Peyer's patch (tissue), 4 donors: ENCODE results near the gene HEATR9.
"Not testable (repeated sequence)": the region's sequence is repeated elsewhere in the genome, so short reads cannot be mapped to it uniquely, and the experiment has no call there.

Source experiments
- CTCF ChIP-seq, 6 experiments: fragments of 450-650 bp in 4 of 6; fragments of 200-600 bp in 2 of 6; sonication (generic) in 1 of 6; IDR thresholded peaks; one replicate each; pipeline ENCODE4 v1.5.1; 2017 to 2019; ENCODE audit warnings: antibody characterized with exemption in 6 of 6, mild to moderate bottlenecking in 3 of 6, moderate library complexity in 1 of 6
- POLR2A ChIP-seq, 2 donors: fragments of 450-650 bp; IDR thresholded peaks; one replicate each; pipeline ENCODE4 v1.5.1; 2017; ENCODE audit warnings: antibody characterized with exemption in 2 of 2, mild to moderate bottlenecking in 2 of 2, moderate library complexity in 2 of 2

GRCh38 chr17:35897772-35898171, 29.1 kb upstream of the HEATR9 start:
- TF ChIP-seq POLR2A, CTCF (IDR thresholded peaks at IDR 0.05): not testable (repeated sequence)
